Measurements from ENCODE around the gene TRIOBP. TPM values are rescaled to one million over a fixed set of nuclear protein-coding genes. Genes with fewer than 3 reads are reported as not detected.

Gene TRIOBP
- total and polyA plus RNA-seq, 2 donors (not counting 3 experiments of a cell fraction or from before 2014, with no cell fraction given), result 60.6 to 104 TPM

DNA sequence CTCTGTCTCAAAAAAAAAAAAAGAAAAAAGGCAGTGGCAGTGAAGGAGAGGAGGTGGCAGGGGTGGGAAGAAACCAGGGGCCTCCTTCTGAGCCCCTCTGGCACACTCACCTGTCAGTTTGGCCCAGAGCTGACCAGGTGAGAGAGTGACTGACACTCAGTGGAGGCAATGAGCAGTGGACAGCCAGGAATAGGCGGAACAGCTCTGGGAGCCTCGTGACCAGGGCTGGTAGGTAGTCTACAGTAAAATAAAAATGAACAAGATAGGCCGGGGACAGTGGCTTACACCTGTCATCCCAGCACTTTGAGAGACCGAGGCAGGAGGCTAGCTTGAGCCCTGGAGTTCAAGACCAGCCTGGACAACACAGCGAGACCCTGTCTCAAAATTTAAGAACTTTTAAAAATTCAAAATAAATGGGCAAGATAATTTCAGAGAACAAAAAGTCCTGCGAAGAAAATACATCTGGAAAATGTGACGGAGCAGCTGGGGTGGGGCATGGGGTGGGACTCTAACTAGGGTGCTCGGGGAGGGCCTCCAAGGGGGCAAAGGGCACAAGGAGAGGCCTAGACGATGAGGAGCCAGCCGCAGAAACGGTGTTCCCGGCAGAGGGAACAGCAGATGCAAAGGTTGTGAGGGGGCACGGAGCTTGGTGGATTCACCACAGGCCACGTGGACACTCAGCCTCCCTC is 42.1 kb upstream of the TRIOBP start:
- no peak for FAIRE-seq
- BruUV-seq (replicated peaks), result no TSS peak
- CTCF ChIA-PET, result no interaction called here

More for the DNA sequence above, 42.1 kb upstream of the TRIOBP start:
- Histone ChIP-seq H3K9me3 (replicated peaks; ENCODE audit: control insufficient read depth, insufficient read depth, low read length) (no peaks in the 10 kb centered on the region), H3K27me3 (ENCODE audit: control insufficient read depth in 2 of 2, insufficient read depth in 2 of 2, low read length in 2 of 2) (no peaks in the 10 kb centered on the region), H3K4me1 (ENCODE audit: control insufficient read depth, extremely low read depth, insufficient read depth, low read length) (peaks cover 14% of the 10 kb centered on the region), H3K27ac (ENCODE audit: insufficient read depth, low read depth, low read length) (no peak overlapping the region), H3K4me3 (replicated peaks in 1 of 3; ENCODE audit: insufficient read depth in 1 of 3, low read depth in 1 of 3, low read length in 3 of 3) (no peak overlapping the region), H3K9me1 (replicated peaks; ENCODE audit: control insufficient read depth, extremely low read depth, insufficient read depth, low read length) (no peaks in the 10 kb centered on the region), H3K36me3 (ENCODE audit: control insufficient read depth in 2 of 2, extremely low read depth in 1 of 2, insufficient read depth in 2 of 2, low read length in 2 of 2) (no peaks in the 10 kb centered on the region), H3K4me2 (ENCODE audit: insufficient read depth, low read length) (no peak overlapping the region), H4K20me1 (replicated peaks; ENCODE audit: control insufficient read depth, extremely low read depth, insufficient read depth, low read length) (no peaks in the 10 kb centered on the region), H3K9ac (replicated peaks; ENCODE audit: extremely low read depth, insufficient read depth, low read length) (no peak overlapping the region), H2AFZ (ENCODE audit: low read depth, low read length) (no peak overlapping the region), H3K79me2 (ENCODE audit: control insufficient read depth, insufficient read depth, low read length) (peaks cover 7% of the 10 kb centered on the region)
- TF ChIP-seq POLR2A (IDR thresholded peaks at IDR 0.05; ENCODE audit: low read depth, low read length) (no peak), MYC (IDR thresholded peaks at IDR 0.05; ENCODE audit: low read depth, low read length) (no peak), EZH2 (IDR thresholded peaks at IDR 0.05; ENCODE audit: borderline replicate concordance, low read depth, low read length, severe bottlenecking) (no peak), GATA2 (IDR thresholded peaks at IDR 0.05; ENCODE audit: insufficient read depth, insufficient read length, low read depth, low read length) (no peak), FOS (IDR thresholded peaks at IDR 0.05; ENCODE audit: borderline replicate concordance, insufficient read depth, low read length) (no peak), JUN (IDR thresholded peaks at IDR 0.05; ENCODE audit: borderline replicate concordance, insufficient read depth, insufficient read length, low read depth) (no peak), POLR2AphosphoS5 (IDR thresholded peaks at IDR 0.05; ENCODE audit: insufficient read depth, low read depth, low read length) (no peak)
- TF ChIP-seq, protein P1, sequence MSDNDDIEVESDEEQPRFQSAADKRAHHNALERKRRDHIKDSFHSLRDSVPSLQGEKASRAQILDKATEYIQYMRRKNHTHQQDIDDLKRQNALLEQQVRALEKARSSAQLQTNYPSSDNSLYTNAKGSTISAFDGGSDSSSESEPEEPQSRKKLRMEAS (IDR thresholded peaks at IDR 0.05; ENCODE audit: insufficient read depth, insufficient read length), result no peak
- TF ChIP-seq, protein P2, sequence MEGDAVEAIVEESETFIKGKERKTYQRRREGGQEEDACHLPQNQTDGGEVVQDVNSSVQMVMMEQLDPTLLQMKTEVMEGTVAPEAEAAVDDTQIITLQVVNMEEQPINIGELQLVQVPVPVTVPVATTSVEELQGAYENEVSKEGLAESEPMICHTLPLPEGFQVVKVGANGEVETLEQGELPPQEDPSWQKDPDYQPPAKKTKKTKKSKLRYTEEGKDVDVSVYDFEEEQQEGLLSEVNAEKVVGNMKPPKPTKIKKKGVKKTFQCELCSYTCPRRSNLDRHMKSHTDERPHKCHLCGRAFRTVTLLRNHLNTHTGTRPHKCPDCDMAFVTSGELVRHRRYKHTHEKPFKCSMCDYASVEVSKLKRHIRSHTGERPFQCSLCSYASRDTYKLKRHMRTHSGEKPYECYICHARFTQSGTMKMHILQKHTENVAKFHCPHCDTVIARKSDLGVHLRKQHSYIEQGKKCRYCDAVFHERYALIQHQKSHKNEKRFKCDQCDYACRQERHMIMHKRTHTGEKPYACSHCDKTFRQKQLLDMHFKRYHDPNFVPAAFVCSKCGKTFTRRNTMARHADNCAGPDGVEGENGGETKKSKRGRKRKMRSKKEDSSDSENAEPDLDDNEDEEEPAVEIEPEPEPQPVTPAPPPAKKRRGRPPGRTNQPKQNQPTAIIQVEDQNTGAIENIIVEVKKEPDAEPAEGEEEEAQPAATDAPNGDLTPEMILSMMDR (IDR thresholded peaks at IDR 0.05; ENCODE audit: extremely low read depth in 1 of 2, insufficient read depth in 1 of 2, low read depth in 1 of 2, low read length in 2 of 2), result no peak
- intact Hi-C loops (cut with micrococcal nuclease) (no loop called here), dilution Hi-C loops (cut with MboI; ENCODE audit: extremely low pct_ligation_motif_present, low sequenced_read_pairs) (no loop called here)
- POLR2A ChIA-PET, result interaction anchor here (0.7 kb wide), 2 partner anchors 12 to 26 kb away, joined by 3 read pairs; no protein-coding TSS in a partner anchor
- no peak for DNase-seq (ENCODE audit: low read depth, low spot score)

Data from endothelial cell of umbilical vein (primary cell).